Measurements from ENCODE around the gene C9orf153. TPM values are rescaled to one million over a fixed set of nuclear protein-coding genes. Genes with fewer than 3 reads are reported as not detected.
A peak's percentile ranks its signal among the peaks of the same experiment; 100 is the strongest.

The C9orf153 gene
- total RNA-seq, 2 donors from 2014 or later = 1.3 to 7.6 TPM

- no peaks in the 10 kb centered on the region for H3K36me3 ChIP-seq (replicated peaks in 1 of 2; ENCODE audit: insufficient read depth in 1 of 2, low read depth in 2 of 2)
- 81 to 90% methylated on average over 4 to 5 of the region's 5 CpGs for WGBS, 2 donors
- intact Hi-C loops (cut with DNase I) = no loop called here
- H3K27me3 ChIP-seq = no peaks in the 10 kb centered on the region
- H3K4me3 ChIP-seq = no peak overlapping the region
- H3K4me1 ChIP-seq = no peaks in the 10 kb centered on the region
- no peak for ATAC-seq
- peak in 1 of 4 donors; percentile 6 for DNase-seq
- H3K27ac ChIP-seq = no peak overlapping the region
- TF ChIP-seq POLR2A (IDR thresholded peaks at IDR 0.05) (no peak), CTCF (IDR thresholded peaks at IDR 0.05) (no peak)
- H3K9me3 ChIP-seq = no peaks in the 10 kb centered on the region
Observed at GRCh38 chr9:86175743-86176456, 83.6 kb downstream of the C9orf153 start.

DNA sequence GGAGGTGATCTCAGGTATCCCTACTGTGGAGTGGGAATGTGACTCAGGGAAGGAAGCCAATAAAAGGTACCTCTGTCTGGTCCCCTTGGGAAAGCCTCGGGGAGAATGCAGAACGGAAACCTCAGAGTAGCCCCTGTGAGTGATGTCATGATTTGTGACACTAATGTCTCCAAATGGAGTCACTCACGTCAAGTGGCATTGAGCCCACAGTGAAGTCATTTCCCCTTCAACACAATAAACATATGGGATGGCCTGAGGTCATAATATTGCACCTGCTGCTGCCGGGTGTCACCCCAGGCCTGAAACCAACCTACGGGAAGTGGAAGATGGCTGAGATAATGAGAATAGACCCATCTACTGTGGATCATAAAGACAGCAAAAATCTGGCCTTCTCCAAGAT, 84.2 kb downstream of the C9orf153 start:
- no peak for ATAC-seq
- H3K4me3 ChIP-seq = no peak overlapping the region

More for the DNA sequence above, 84.2 kb downstream of the C9orf153 start:
- Histone ChIP-seq H3K4me1 (no peaks in the 10 kb centered on the region), H3K27ac (no peak overlapping the region), H3K9me3 (no peaks in the 10 kb centered on the region), H3K36me3 (replicated peaks in 1 of 2; ENCODE audit: insufficient read depth in 1 of 2, low read depth in 2 of 2) (no peaks in the 10 kb centered on the region), H3K27me3 (no peaks in the 10 kb centered on the region)
- no peak for TF ChIP-seq POLR2A (IDR thresholded peaks at IDR 0.05)
- TF ChIP-seq CTCF (IDR thresholded peaks at IDR 0.05) = no peak
- 79 to 88% methylated on average over 5 of the region's 5 CpGs for WGBS, 2 donors
- intact Hi-C loops (cut with DNase I) = no loop called here
- no peak for DNase-seq

Small RNA genes within 50 kb of the gene (small RNA-seq; reads per million reads assigned to genes)
- not detected for gene AL137849.1
- not detected for gene RN7SKP264

Other genes with a start within 250 kb of the C9orf153 start
- 10 to 100 TPM; 29.0 to 36.6 TPM for gene GOLM1, start 160.1 kb downstream of the C9orf153 start, total RNA-seq
- gene ISCA1, start 22.9 kb upstream of the C9orf153 start, total RNA-seq = 10 to 100 TPM; 19.4 to 21.0 TPM
- gene TUT7, start 94.8 kb upstream of the C9orf153 start, total RNA-seq = 10 to 100 TPM; 24.4 to 60.3 TPM

Data from body of pancreas (tissue), 4 donors.